HCT116 (cell line): ENCODE data around the gene GRB2. TPM values are rescaled to one million over a fixed set of nuclear protein-coding genes. Genes with fewer than 3 reads are reported as not detected.

ENCODE experiments used
- ATAC-seq: fragments of 200-7000 bp; cut with Tn5 transposase; 2 replicates; pipeline ENCODE4 v1.9.1; 2020; ENCODE audit warnings: mild to moderate bottlenecking, moderate library complexity
- BruUV-seq: library from RNA; stranded (reverse); fragments of 400-500 nt; replicated peaks from 2 replicates; lab custom pipeline; 2021; lab: Mats Ljungman, UMichigan
- CTCF ChIA-PET: fragments of 300-600 bp; sonication (Branson Sonifier 250); formaldehyde crosslinking; loops from one replicate; lab custom pipeline; 2021; ENCODE audit warnings: antibody characterized with exemption; lab: Charles Lee
- POLR2A ChIA-PET: fragments of 300-600, 350-600 bp; sonication (Branson Sonifier 250); formaldehyde crosslinking; loops from one replicate; lab custom pipeline; 2021; ENCODE audit warnings: antibody characterized with exemption; lab: Charles Lee
- RAD21 ChIA-PET, 2 experiments: fragments of 300-600 bp; sonication (Branson Sonifier 250); formaldehyde crosslinking; loops; one replicate each; lab custom pipeline; 2023; ENCODE audit warnings: low total read pairs in 2 of 2; ENCODE audit not compliant: uncharacterized antibody in 2 of 2, unreplicated experiment in 2 of 2, low non-redundant PET in 1 of 2; lab: Charles Lee
- DNase-seq: peaks from one replicate; pipeline ENCODE4 v3.0.0-alpha.2; 2010; ENCODE audit warnings: low read depth, low spot score
- H2AFZ ChIP-seq: fragments of 200-600 bp; shearing (Covaris generic), sonication (generic); 2 replicates; pipeline ENCODE4 v1.6.1; 2017; ENCODE audit warnings: low read depth, mixed run types, mixed read lengths, antibody characterized with exemption, low read length; ENCODE audit not compliant: poor library complexity, severe bottlenecking
- H3K27ac ChIP-seq: 2 replicates; pipeline ENCODE4 v1.5.1; 2012; ENCODE audit warnings: low read depth, low read length
- H3K27me3 ChIP-seq: fragments of 200-600 bp; sonication (generic); 2 replicates; pipeline ENCODE4 v1.6.1; 2016; ENCODE audit warnings: mixed run types, low read length, mixed read lengths; ENCODE audit not compliant: insufficient read depth
- H3K36me3 ChIP-seq, 2 experiments: fragments of 200-500 bp in 1 of 2; fragments of 200-600 bp in 1 of 2; sonication (Bioruptor generic) in 1 of 2; sonication (generic) in 1 of 2; 2 replicates each; pipeline versions ENCODE4 v1.5.1 to v1.6.1; 2014 to 2016; ENCODE audit warnings: low read length in 2 of 2, inconsistent platforms in 1 of 2, mixed read lengths in 1 of 2, mixed run types in 1 of 2; ENCODE audit not compliant: insufficient read depth in 2 of 2, control insufficient read depth in 1 of 2
- H3K4me1 ChIP-seq, 2 experiments: fragments of 200-600 bp in 1 of 2; sonication (generic) in 1 of 2; 2 replicates each; pipeline versions ENCODE4 v1.5.1 to v1.6.1; 2012 to 2017; ENCODE audit warnings: low read length in 2 of 2, inconsistent platforms in 1 of 2, mild to moderate bottlenecking in 1 of 2, mixed read lengths in 1 of 2, mixed run types in 1 of 2, moderate library complexity in 1 of 2; ENCODE audit not compliant: insufficient read depth in 2 of 2, control insufficient read depth in 1 of 2
- H3K4me2 ChIP-seq: fragments of 200-600 bp; sonication (generic); 2 replicates; pipeline ENCODE4 v1.6.1; 2017; ENCODE audit warnings: mixed run types, low read length, mixed read lengths
- H3K4me3 ChIP-seq, 2 experiments: fragments of 200-600 bp in 1 of 2; sonication (generic) in 1 of 2; replicated peaks in 1 of 2; 2 replicates each; pipeline ENCODE4 v1.5.1; 2011 to 2016; ENCODE audit warnings: low read length in 2 of 2, control low read depth in 1 of 2, low read depth in 1 of 2, mild to moderate bottlenecking in 1 of 2, mixed read lengths in 1 of 2, mixed run types in 1 of 2
- H3K79me2 ChIP-seq: fragments of 200-600 bp; sonication (generic); 2 replicates; pipeline ENCODE4 v1.6.1; 2017; ENCODE audit warnings: mild to moderate bottlenecking, mixed run types, low read length, moderate library complexity, mixed read lengths; ENCODE audit not compliant: insufficient read depth
- H3K9ac ChIP-seq: fragments of 200-600 bp; sonication (generic); 2 replicates; pipeline ENCODE4 v1.6.1; 2016; ENCODE audit warnings: low read length, mixed read lengths
- H3K9me2 ChIP-seq: fragments of 200-600 bp; sonication (generic), shearing (Covaris generic); 2 replicates; pipeline ENCODE4 v1.6.1; 2017; ENCODE audit warnings: mixed run types, mild to moderate bottlenecking, moderate library complexity; ENCODE audit not compliant: insufficient read depth
- H3K9me3 ChIP-seq, 2 experiments: fragments of 200-500 bp in 1 of 2; fragments of 200-600 bp in 1 of 2; sonication (Bioruptor generic) in 1 of 2; sonication (generic) in 1 of 2; 2 replicates each; pipeline ENCODE4 v1.6.1; 2014 to 2017; ENCODE audit warnings: low read length in 2 of 2, mixed read lengths in 2 of 2, inconsistent platforms in 1 of 2, low read depth in 1 of 2, mild to moderate bottlenecking in 1 of 2, mixed run types in 1 of 2, moderate library complexity in 1 of 2; ENCODE audit not compliant: control insufficient read depth in 1 of 2, insufficient read depth in 1 of 2
- H4K20me1 ChIP-seq: fragments of 200-600 bp; sonication (generic), shearing (Covaris generic); 2 replicates; pipeline ENCODE4 v1.6.1; 2017; ENCODE audit warnings: mixed run types, mild to moderate bottlenecking, moderate library complexity; ENCODE audit not compliant: insufficient read depth
- ATF3 ChIP-seq: IDR thresholded peaks from 2 replicates; pipeline ENCODE4 v1.6.1; 2012
- EGR1 ChIP-seq: IDR thresholded peaks from 2 replicates; pipeline ENCODE4 v1.6.1; 2012; ENCODE audit warnings: low read depth
- ELF1 ChIP-seq: IDR thresholded peaks from 2 replicates; pipeline ENCODE4 v1.6.1; 2012; ENCODE audit warnings: low read depth, borderline replicate concordance
- EZH2 ChIP-seq: fragments of 200-600 bp; sonication (generic); IDR thresholded peaks from 2 replicates; pipeline ENCODE4 v1.6.1; 2017; ENCODE audit warnings: antibody characterized with exemption, mixed run types
- FOSL1 ChIP-seq: IDR thresholded peaks from 2 replicates; pipeline ENCODE4 v1.6.1; 2012; ENCODE audit warnings: low read depth
- JUND ChIP-seq: IDR thresholded peaks from 2 replicates; pipeline ENCODE4 v1.6.1; 2012
- POLR2A ChIP-seq: IDR thresholded peaks from 2 replicates; pipeline ENCODE4 v1.7.0; 2011; ENCODE audit warnings: borderline replicate concordance; ENCODE audit not compliant: insufficient read depth, insufficient read length; ENCODE audit errors: extremely low read depth
- POLR2AphosphoS5 ChIP-seq: IDR thresholded peaks from 2 replicates; pipeline ENCODE4 v1.6.1; 2011; ENCODE audit warnings: mild to moderate bottlenecking, low read depth, low read length, moderate library complexity
- RAD21 ChIP-seq: IDR thresholded peaks from 2 replicates; pipeline ENCODE4 v1.6.1; 2012; ENCODE audit warnings: low read depth, mild to moderate bottlenecking
- REST ChIP-seq: IDR thresholded peaks from 2 replicates; pipeline ENCODE4 v1.6.1; 2012; ENCODE audit warnings: low read depth
- SRF ChIP-seq: IDR thresholded peaks from 2 replicates; pipeline ENCODE4 v1.6.1; 2012; ENCODE audit warnings: low read depth
- YY1 ChIP-seq: IDR thresholded peaks from 2 replicates; pipeline ENCODE4 v1.6.1; 2011; ENCODE audit warnings: low read length, low read depth, moderate library complexity, mild to moderate bottlenecking; ENCODE audit not compliant: insufficient replicate concordance; ENCODE audit errors: extremely low read depth
- ZBTB33 ChIP-seq: IDR thresholded peaks from 2 replicates; pipeline ENCODE4 v1.6.1; 2011; ENCODE audit warnings: mild to moderate bottlenecking, low read length, moderate library complexity; ENCODE audit not compliant: insufficient replicate concordance; ENCODE audit errors: extremely low read depth
- ZNF274 ChIP-seq: fragments of 200-500 bp; sonication (Bioruptor generic); IDR thresholded peaks from 2 replicates; pipeline ENCODE4 v1.6.1; 2014; ENCODE audit warnings: mild to moderate bottlenecking, low read depth, low read length, inconsistent platforms
- intact Hi-C: fragments of 100-400 bp; cut with micrococcal nuclease; formaldehyde crosslinking; loops from 2 replicates; pipeline ENCODE4 v1.10.0; 2022
- total RNA-seq: library from RNA; stranded (reverse); gene quantifications from one replicate; pipeline ENCODE4 v1.2.1, GENCODE V29; 2021; ENCODE audit not compliant: unreplicated experiment

GRB2 gene
- total RNA-seq, 1 experiment from 2014 or later = 146 TPM

- BruUV-seq = no TSS peak
- ATAC-seq (no peak), DNase-seq (no peak)
- CTCF ChIA-PET = interaction anchor here (0.7 kb wide), 1 partner anchor 110 kb away, joined by 3 read pairs; the partner anchor contains the start of gene MIF4GD
- no peaks in the 10 kb centered on the region for H3K36me3 ChIP-seq
- H3K4me3 ChIP-seq = no peak overlapping the region
- peaks cover 2 to 3% of the 10 kb centered on the region in 2 experiments; a peak in 2 of 4 replicates for H3K4me1 ChIP-seq
- TF ChIP-seq ATF3 (no peak), POLR2A (no peak), SRF (no peak), RAD21 (no peak)
- no peak overlapping the region for H3K4me2 ChIP-seq
- no peaks in the 10 kb centered on the region for H3K9me2 ChIP-seq
- intact Hi-C loops = no loop called here
- RAD21 ChIA-PET = no interaction called here
- no peaks in the 10 kb centered on the region for H3K27me3 ChIP-seq
- H4K20me1 ChIP-seq = peaks cover 18% of the 10 kb centered on the region; the same call in 1 of the 2 replicates
- peaks cover 94% of the 10 kb centered on the region for H3K79me2 ChIP-seq
- H3K9me3 ChIP-seq = no peaks in the 10 kb centered on the region
- POLR2A ChIA-PET = interaction anchor here (1.5 to 5.9 kb wide), 2 partner anchors 13 to 25 kb away, joined by 3 to 27 read pairs; partner anchors contain the start of gene GRB2
- no peak overlapping the region for H3K9ac ChIP-seq
- no peak overlapping the region for H2AFZ ChIP-seq
- no peak overlapping the region for H3K27ac ChIP-seq
Observed at GRCh38 chr17:75380750-75381149, 24.7 kb downstream of the GRB2 start.

- Histone ChIP-seq H3K9ac (no peak overlapping the region), H3K36me3 (0 out of 4 replicates have a peak, but pooled peaks cover 0 to 1% of the 10 kb centered on the region in 2 experiments), H3K4me1 (peaks cover 2 to 3% of the 10 kb centered on the region in 2 experiments; a peak in 2 of 4 replicates), H3K4me2 (no peak overlapping the region), H3K9me3 (no peaks in the 10 kb centered on the region), H4K20me1 (peaks cover 15% of the 10 kb centered on the region; the same call in 1 of the 2 replicates), H2AFZ (no peak overlapping the region), H3K27ac (no peak overlapping the region), H3K79me2 (peaks cover 93% of the 10 kb centered on the region), H3K4me3 (no peak overlapping the region), H3K9me2 (no peaks in the 10 kb centered on the region), H3K27me3 (no peaks in the 10 kb centered on the region)
- intact Hi-C loops = no loop called here
- ATAC-seq (no peak), DNase-seq (no peak)
- ChIA-PET POLR2A (interaction anchor here (1.5 to 5.9 kb wide), 2 partner anchors 14 to 25 kb away, joined by 3 to 27 read pairs; partner anchors contain the start of gene GRB2), CTCF (interaction anchor here (0.7 to 1.1 kb wide), 2 partner anchors 109 to 112 kb away, joined by 3 read pairs; partner anchors contain the start of gene MIF4GD), RAD21 (no interaction called here)
- no TSS peak for BruUV-seq
- no peak for TF ChIP-seq JUND
- TF ChIP-seq ZBTB33 = no peak
- no peak for TF ChIP-seq ATF3
- no peak for TF ChIP-seq REST
- TF ChIP-seq EZH2 = no peak
- TF ChIP-seq POLR2AphosphoS5 = no peak
- no peak for TF ChIP-seq ELF1
- no peak for TF ChIP-seq FOSL1
- TF ChIP-seq EGR1 = no peak
- no peak for TF ChIP-seq POLR2A
- no peak for TF ChIP-seq ZNF274
- TF ChIP-seq YY1 = no peak
Observed at GRCh38 chr17:75380315-75380714, 25.2 kb downstream of the GRB2 start.
